Kidney (tissue), 14 donors: ENCODE results near the gene TMPRSS11A. TPM values are rescaled to one million over a fixed set of nuclear protein-coding genes. Genes with fewer than 3 reads are reported as not detected.

Experiments used
- DNase-seq, 5 donors: peaks; one replicate each; pipeline ENCODE4 v3.0.0-alpha.2; 2013 to 2020
- FAIRE-seq: peaks from 2 replicates; lab custom pipeline; 2012; peaks lifted over from hg19 to GRCh38; lab: Jason Lieb, UNC
- H3K27ac ChIP-seq, 2 donors: one replicate each; pipeline ENCODE4 v1.7.0; 2013; ENCODE audit warnings: low read depth in 2 of 2, low read length in 2 of 2, inconsistent platforms in 1 of 2
- H3K27me3 ChIP-seq: one replicate; pipeline ENCODE4 v1.7.1; 2013; ENCODE audit warnings: low read length, inconsistent platforms; ENCODE audit not compliant: control insufficient read depth, insufficient read depth
- H3K36me3 ChIP-seq, 3 donors: one replicate each; pipeline versions ENCODE4 v1.7.0 to v1.7.1; 2013; ENCODE audit warnings: low read length in 3 of 3, control low read depth in 1 of 3, inconsistent platforms in 1 of 3; ENCODE audit not compliant: insufficient read depth in 3 of 3, control insufficient read depth in 2 of 3
- H3K4me1 ChIP-seq, 3 donors: one replicate each; pipeline versions ENCODE4 v1.7.0 to v1.7.1; 2013; ENCODE audit warnings: low read length in 3 of 3, inconsistent platforms in 1 of 3, low read depth in 1 of 3; ENCODE audit not compliant: control insufficient read depth in 2 of 3, insufficient read depth in 2 of 3
- H3K4me3 ChIP-seq, 3 donors: one replicate each; pipeline versions ENCODE4 v1.7.0 to v1.8.1; 2013; ENCODE audit warnings: low read length in 3 of 3, control low read depth in 1 of 3, inconsistent platforms in 1 of 3
- H3K9ac ChIP-seq, 3 donors: one replicate each; pipeline versions ENCODE4 v1.7.0 to v1.7.1; 2013; ENCODE audit warnings: low read length in 3 of 3, control low read depth in 1 of 3, inconsistent platforms in 1 of 3
- H3K9me3 ChIP-seq, 3 donors: one replicate each; pipeline versions ENCODE4 v1.7.0 to v1.7.1; 2013; ENCODE audit warnings: low read length in 3 of 3, control low read depth in 1 of 3, inconsistent platforms in 1 of 3; ENCODE audit not compliant: control insufficient read depth in 2 of 3, insufficient read depth in 1 of 3
- CTCF ChIP-seq: IDR thresholded peaks from 3 replicates; pipeline ENCODE4 v1.5.1; 2012; ENCODE audit warnings: mild to moderate bottlenecking, moderate library complexity, borderline replicate concordance; ENCODE audit not compliant: insufficient read depth; ENCODE audit errors: extremely low read depth
- intact Hi-C: fragments of 100-400 bp; cut with DNase I; formaldehyde crosslinking; loops from one replicate; pipeline ENCODE4 v1.11.1; 2022
- polyA plus RNA-seq: library from polyadenylated mRNA; stranded (reverse); fragments of 350-450 nt; fragmentation: Illumina TruSeq; extraction: RNeasy Lipid Tissue Mini Kit (QIAGEN cat#74804); gene quantifications from one replicate; pipeline ENCODE4 v1.2.3, GENCODE V29; 2014; ENCODE audit warnings: low read depth, low replicate concordance; ENCODE audit not compliant: insufficient read depth
- total RNA-seq: library from RNA; stranded (reverse); fragmentation: NEBNext Ultra II Directional; extraction: Animal tissue kit (Norgen Biotek cat#: 25700); gene quantifications from one replicate; pipeline ENCODE4 v1.2.1, GENCODE V29; 2021
- donor health status: control.
- donor health status: control.
- donor health status: control.
- donor health status: control.
- donor health status: control.
- donor health status: DM: yes; HTN: yes; CAD: no.
- donor health status: Normal renal cell carcinoma (clear cell type).

The TMPRSS11A gene
- total and polyA plus RNA-seq, 2 donors from 2014 or later: not detected

GRCh38 chr4:67892253-67892652 lies 71.0 kb downstream of the TMPRSS11A start:
- Histone ChIP-seq H3K4me3 (no peak overlapping the region), H3K27ac (no peak overlapping the region), H3K36me3 (no peaks in the 10 kb centered on the region), H3K9me3 (no peaks in the 10 kb centered on the region), H3K4me1 (no peaks in the 10 kb centered on the region), H3K9ac (no peak overlapping the region), H3K27me3 (no peaks in the 10 kb centered on the region)
- intact Hi-C loops: no loop called here
- no peak for TF ChIP-seq CTCF
- no peak for DNase-seq
- no peak for FAIRE-seq

GRCh38 chr4:67891645-67892044 lies 71.6 kb downstream of the TMPRSS11A start:
- no peaks in the 10 kb centered on the region for H3K9me3 ChIP-seq
- no peak for DNase-seq
- TF ChIP-seq CTCF: no peak
- no peaks in the 10 kb centered on the region for H3K36me3 ChIP-seq
- FAIRE-seq: no peak
- no peaks in the 10 kb centered on the region for H3K4me1 ChIP-seq
- H3K9ac ChIP-seq: no peak overlapping the region
- no peak overlapping the region for H3K27ac ChIP-seq
- H3K27me3 ChIP-seq: no peaks in the 10 kb centered on the region
- no peak overlapping the region for H3K4me3 ChIP-seq
- intact Hi-C loops: no loop called here

GRCh38 chr4:67886281-67886680 lies 77.0 kb downstream of the TMPRSS11A start:
- FAIRE-seq: no peak
- no peak for TF ChIP-seq CTCF

DNA sequence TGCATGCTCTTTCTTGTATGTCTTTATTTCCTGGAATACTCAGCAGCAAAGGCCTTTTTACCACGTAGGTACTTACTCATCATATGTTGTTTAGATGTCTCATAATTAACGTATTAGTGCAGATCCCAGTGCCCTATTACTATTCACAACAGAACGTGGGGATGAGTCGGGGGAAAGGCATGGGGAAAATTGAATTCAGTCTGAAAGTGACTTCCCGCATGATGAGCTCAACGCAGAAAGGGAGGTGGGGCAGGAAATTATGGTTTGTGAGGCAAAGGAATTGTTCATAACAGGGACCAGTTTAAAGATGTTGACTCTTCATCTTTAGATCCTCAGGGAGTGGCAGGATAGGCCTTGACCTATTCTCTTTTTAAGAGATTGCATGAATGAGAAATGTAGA lies 77.5 kb downstream of the TMPRSS11A start:
- no peak overlapping the region for H3K9ac ChIP-seq
- no peaks in the 10 kb centered on the region for H3K4me1 ChIP-seq
- TF ChIP-seq CTCF: no peak
- H3K27ac ChIP-seq: no peak overlapping the region
- H3K36me3 ChIP-seq: no peaks in the 10 kb centered on the region
- H3K27me3 ChIP-seq: no peaks in the 10 kb centered on the region
- no peaks in the 10 kb centered on the region for H3K9me3 ChIP-seq
- FAIRE-seq: no peak
- DNase-seq: no peak
- intact Hi-C loops: no loop called here
- no peak overlapping the region for H3K4me3 ChIP-seq

More at GRCh38 chr4:67886281-67886680, 77.0 kb downstream of the TMPRSS11A start:
- Histone ChIP-seq H3K27me3 (no peaks in the 10 kb centered on the region), H3K4me1 (no peaks in the 10 kb centered on the region), H3K4me3 (no peak overlapping the region), H3K36me3 (no peaks in the 10 kb centered on the region), H3K9ac (no peak overlapping the region), H3K27ac (no peak overlapping the region), H3K9me3 (no peaks in the 10 kb centered on the region)
- intact Hi-C loops: no loop called here
- no peak for DNase-seq
